MCF 10A (cell line): ENCODE measurements around the gene GRB14. TPM values are rescaled to one million over a fixed set of nuclear protein-coding genes. Genes with fewer than 3 reads are reported as not detected.
A peak's percentile ranks its signal among the peaks of the same experiment; 100 is the strongest.

ENCODE experiments used
- BruUV-seq: library from RNA; stranded (reverse); fragments of 400-500 nt; replicated peaks from 2 replicates; lab custom pipeline; 2021; lab: Mats Ljungman, UMichigan
- CTCF ChIA-PET: fragments of 300-600 bp; sonication (Branson Sonifier 250); formaldehyde crosslinking; extraction: SDS; loops from one replicate; lab custom pipeline; 2021; ENCODE audit warnings: antibody characterized with exemption, inconsistent platforms; lab: Yijun Ruan, JAX
- POLR2A ChIA-PET: fragments of 300-600, 350-650 bp; sonication (Branson Sonifier 250); formaldehyde crosslinking; extraction: SDS; loops from one replicate; lab custom pipeline; 2020; ENCODE audit warnings: antibody characterized with exemption, inconsistent platforms; lab: Yijun Ruan, JAX
- DNase-seq: peaks from one replicate; pipeline ENCODE4 v3.0.0-alpha.2; 2018; ENCODE audit not compliant: unreplicated experiment
- H3K27ac Mint-ChIP-seq: one replicate; pipeline ENCODE4 v1.8.0; 2022; ENCODE audit warnings: mild to moderate bottlenecking, low read depth, mixed read lengths; ENCODE audit not compliant: unreplicated experiment
- H3K27me3 Mint-ChIP-seq: one replicate; pipeline ENCODE4 v1.8.0; 2022; ENCODE audit warnings: mixed read lengths; ENCODE audit not compliant: insufficient read depth, unreplicated experiment
- H3K36me3 Mint-ChIP-seq: one replicate; pipeline ENCODE4 v1.8.0; 2022; ENCODE audit warnings: mild to moderate bottlenecking, moderate library complexity, mixed read lengths; ENCODE audit not compliant: insufficient read depth, unreplicated experiment
- H3K4me1 Mint-ChIP-seq: one replicate; pipeline ENCODE4 v1.8.0; 2022; ENCODE audit warnings: mixed read lengths; ENCODE audit not compliant: insufficient read depth, unreplicated experiment
- H3K4me3 Mint-ChIP-seq: one replicate; pipeline ENCODE4 v1.8.0; 2022; ENCODE audit warnings: mild to moderate bottlenecking, moderate library complexity, mixed read lengths; ENCODE audit not compliant: unreplicated experiment
- H3K9me3 Mint-ChIP-seq: one replicate; pipeline ENCODE4 v1.8.0; 2022; ENCODE audit warnings: mixed read lengths; ENCODE audit not compliant: unreplicated experiment
- CTCF ChIP-seq: fragments of 200-600 bp; IDR thresholded peaks from one replicate; pipeline ENCODE4 v1.8.0; 2022; ENCODE audit warnings: antibody characterized with exemption, mild to moderate bottlenecking; ENCODE audit not compliant: unreplicated experiment
- intact Hi-C: fragments of 100-400 bp; cut with micrococcal nuclease; formaldehyde crosslinking; loops from 2 replicates; pipeline ENCODE4 v1.14.1; 2022
- total RNA-seq: library from RNA; stranded (reverse); gene quantifications from 2 replicates; pipeline ENCODE4 v1.2.3, GENCODE V29; 2022

The GRB14 gene
- total RNA-seq, 1 experiment from 2014 or later, result 2.0 TPM

- ChIA-PET POLR2A (interaction anchor here (0.6 to 1.4 kb wide), 3 partner anchors 26 to 290 kb away, joined by 3 read pairs; no protein-coding TSS in a partner anchor), CTCF (interaction anchor here (0.6 to 1.6 kb wide), 5 partner anchors 12 to 81 kb away, joined by 3 to 6 read pairs (median 4); no protein-coding TSS in a partner anchor)
- Mint-ChIP-seq H3K9me3 (no peaks in the 10 kb centered on the region), H3K4me1 (peaks cover 15% of the 10 kb centered on the region), H3K27ac (no peak overlapping the region), H3K27me3 (no peaks in the 10 kb centered on the region), H3K36me3 (no peaks in the 10 kb centered on the region), H3K4me3 (peak overlapping the region; percentile 72)
- TSS peak; percentile 58 for BruUV-seq
- intact Hi-C loops, result no loop called here
- no peak for TF ChIP-seq CTCF
- no peak for DNase-seq
These were observed 825 bp downstream of the GRB14 start for GRCh38 chr2:164620457-164620856.

- POLR2A ChIA-PET, result no interaction called here
- intact Hi-C loops, result no loop called here
- no TSS peak for BruUV-seq
- CTCF ChIA-PET, result interaction anchor here (0.8 kb wide), 1 partner anchor 78 kb away, joined by 3 read pairs; no protein-coding TSS in a partner anchor
- Mint-ChIP-seq H3K36me3 (no peaks in the 10 kb centered on the region), H3K9me3 (no peaks in the 10 kb centered on the region), H3K4me3 (no peak overlapping the region), H3K27ac (no peak overlapping the region), H3K4me1 (peaks cover 6% of the 10 kb centered on the region), H3K27me3 (no peaks in the 10 kb centered on the region)
- no peak for TF ChIP-seq CTCF
- peak; percentile 12 for DNase-seq
These were observed 3.8 kb downstream of the GRB14 start for GRCh38 chr2:164617466-164617865.

GRCh38 chr2:164613321-164613982 is 7.8 kb downstream of the GRB14 start:
- no peak for TF ChIP-seq CTCF
- Mint-ChIP-seq H3K27me3 (no peaks in the 10 kb centered on the region), H3K36me3 (no peaks in the 10 kb centered on the region), H3K4me3 (no peak overlapping the region), H3K9me3 (no peaks in the 10 kb centered on the region), H3K4me1 (peaks cover 6% of the 10 kb centered on the region), H3K27ac (no peak overlapping the region)
- CTCF ChIA-PET, result interaction anchor here (0.5 to 2.4 kb wide), 4 partner anchors 11 to 123 kb away, joined by 3 to 15 read pairs (median 3); no protein-coding TSS in a partner anchor
- POLR2A ChIA-PET, result no interaction called here
- BruUV-seq, result no TSS peak
- no peak for DNase-seq
- intact Hi-C loops, result no loop called here

- H3K36me3 Mint-ChIP-seq, result no peaks in the 10 kb centered on the region
- no peaks in the 10 kb centered on the region for H3K27me3 Mint-ChIP-seq
- no peaks in the 10 kb centered on the region for H3K9me3 Mint-ChIP-seq
- no peak overlapping the region for H3K27ac Mint-ChIP-seq
- no peak for DNase-seq
- H3K4me3 Mint-ChIP-seq, result no peak overlapping the region
- CTCF ChIA-PET, result interaction anchor here (1.3 to 2.2 kb wide), 2 partner anchors 9 to 50 kb away, joined by 4 to 14 read pairs; no protein-coding TSS in a partner anchor
- intact Hi-C loops, result no loop called here
- no peak for TF ChIP-seq CTCF
- POLR2A ChIA-PET, result interaction anchor here (0.7 kb wide), 1 partner anchor 302 kb away, joined by 3 read pairs; no protein-coding TSS in a partner anchor
- H3K4me1 Mint-ChIP-seq, result peaks cover 5% of the 10 kb centered on the region
- no TSS peak for BruUV-seq
These were observed 11.5 kb downstream of the GRB14 start for GRCh38 chr2:164609790-164610189.
